ENCODE data around the gene TRAF2.

The TRAF2 gene

DNA sequence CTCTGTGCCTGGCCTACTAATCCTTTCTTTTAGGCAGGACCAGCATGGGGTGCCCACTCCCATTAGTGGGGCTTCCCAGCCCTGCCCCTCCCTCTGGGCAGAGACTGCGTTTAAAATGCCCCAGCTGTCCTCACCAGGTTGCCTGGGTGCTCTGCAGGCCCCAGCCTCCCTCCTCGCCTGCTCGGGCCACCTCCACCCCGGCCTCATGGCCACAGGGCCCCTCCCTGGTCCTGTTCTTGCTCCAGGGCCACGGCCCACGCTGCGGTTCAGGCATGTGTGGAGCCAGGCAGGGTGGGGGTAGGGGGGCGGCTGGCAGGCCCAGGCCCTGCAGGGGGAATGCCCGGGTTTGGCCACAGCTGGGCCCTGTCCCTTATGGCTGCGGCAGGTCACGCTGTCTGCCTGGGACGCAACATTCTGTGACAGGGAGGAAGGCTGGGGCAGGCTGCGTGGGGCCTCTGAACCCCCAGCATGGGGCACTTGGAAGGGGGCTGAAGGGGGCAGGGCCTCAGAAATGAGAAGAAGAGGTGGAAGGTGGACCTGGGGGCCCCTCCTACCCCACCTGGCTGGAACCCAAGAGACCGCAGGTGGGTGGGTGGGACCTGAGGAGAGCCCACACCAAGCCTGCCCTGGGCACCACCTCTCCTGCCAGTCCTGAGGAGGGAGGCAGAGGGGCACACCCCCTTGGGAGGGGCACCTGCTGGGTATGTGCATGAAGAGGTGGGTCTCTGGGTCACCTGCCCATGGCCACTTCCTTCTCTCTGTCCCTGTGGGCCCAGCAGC is 65.4 kb downstream of the TRAF2 start, which contains the start of gene LCN12:
LCN12 (plus strand) TSS at position 733 of the 780 bp plus-strand sequence. CDS start 55 bp downstream, outside the sequence.
- no peak for FAIRE-seq

DNA sequence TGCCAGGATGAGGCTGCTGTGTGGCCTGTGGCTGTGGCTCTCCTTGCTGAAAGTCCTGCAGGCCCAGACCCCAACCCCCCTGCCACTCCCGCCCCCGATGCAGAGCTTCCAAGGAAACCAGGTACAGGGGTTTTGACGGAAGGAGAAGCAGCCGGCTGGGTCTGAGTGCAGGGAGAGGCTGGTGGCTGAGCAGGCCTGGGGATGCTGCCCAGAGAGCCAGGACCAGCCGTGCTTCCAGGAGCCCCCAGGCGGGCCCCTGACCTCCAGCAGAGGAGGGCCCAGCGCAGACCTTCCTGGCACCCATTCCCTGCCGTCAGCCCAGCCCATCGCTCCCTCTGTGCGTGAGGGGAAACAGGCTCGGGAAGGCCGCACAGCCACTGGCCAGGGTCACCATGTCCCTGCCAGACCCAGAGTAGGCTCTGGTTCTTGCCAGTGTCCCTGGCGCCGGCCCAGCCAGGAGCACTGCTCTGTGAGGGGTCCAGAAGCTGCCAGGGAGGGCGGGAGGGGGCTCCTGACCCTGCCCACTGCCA is 66.1 kb downstream of the TRAF2 start:
- FAIRE-seq = no peak

GRCh38 chr9:136952876-136953770 is 66.8 kb downstream of the TRAF2 start:
- no peak for FAIRE-seq

GRCh38 chr9:136953771-136954269 is 67.5 kb downstream of the TRAF2 start:
- FAIRE-seq = no peak

DNA sequence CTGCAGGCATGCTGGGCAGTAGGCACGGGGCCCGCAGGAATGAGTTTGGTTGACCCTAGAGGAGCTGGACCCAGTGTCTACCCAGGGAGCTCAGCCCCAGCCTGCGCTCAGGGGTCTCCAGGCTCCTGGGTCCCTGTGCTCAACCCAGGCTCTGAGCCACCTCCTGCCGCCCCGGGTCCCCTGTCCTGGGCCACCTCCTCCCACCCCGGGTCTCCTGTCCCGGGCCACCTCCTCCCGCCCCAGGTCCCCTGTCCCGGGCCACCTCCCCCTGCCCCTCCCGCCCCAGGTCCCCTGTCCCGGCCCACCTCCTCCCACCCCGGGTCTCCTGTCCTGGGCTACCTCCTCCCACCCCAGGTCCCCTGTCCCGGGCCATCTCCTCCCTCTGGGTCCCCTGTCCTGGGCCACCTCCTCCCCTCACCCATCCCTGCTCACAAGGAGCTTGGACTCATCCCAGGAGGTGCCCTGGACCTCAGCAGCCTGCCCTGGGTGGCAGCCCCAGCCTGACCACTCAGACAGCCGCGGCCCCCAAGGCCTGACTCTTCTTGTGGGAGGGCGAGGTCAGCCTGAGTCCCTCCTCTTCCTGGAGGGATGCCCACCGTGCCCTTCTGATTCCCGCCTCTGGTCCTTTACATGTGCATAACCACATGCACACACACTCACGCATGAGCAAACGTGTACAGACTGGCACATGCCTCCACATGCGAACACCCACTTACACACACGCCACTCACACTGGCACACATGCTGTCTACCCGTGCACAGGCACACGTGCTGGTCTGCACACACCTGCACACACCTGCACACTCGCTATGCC is 68.2 kb downstream of the TRAF2 start:
- no peak for FAIRE-seq

DNA sequence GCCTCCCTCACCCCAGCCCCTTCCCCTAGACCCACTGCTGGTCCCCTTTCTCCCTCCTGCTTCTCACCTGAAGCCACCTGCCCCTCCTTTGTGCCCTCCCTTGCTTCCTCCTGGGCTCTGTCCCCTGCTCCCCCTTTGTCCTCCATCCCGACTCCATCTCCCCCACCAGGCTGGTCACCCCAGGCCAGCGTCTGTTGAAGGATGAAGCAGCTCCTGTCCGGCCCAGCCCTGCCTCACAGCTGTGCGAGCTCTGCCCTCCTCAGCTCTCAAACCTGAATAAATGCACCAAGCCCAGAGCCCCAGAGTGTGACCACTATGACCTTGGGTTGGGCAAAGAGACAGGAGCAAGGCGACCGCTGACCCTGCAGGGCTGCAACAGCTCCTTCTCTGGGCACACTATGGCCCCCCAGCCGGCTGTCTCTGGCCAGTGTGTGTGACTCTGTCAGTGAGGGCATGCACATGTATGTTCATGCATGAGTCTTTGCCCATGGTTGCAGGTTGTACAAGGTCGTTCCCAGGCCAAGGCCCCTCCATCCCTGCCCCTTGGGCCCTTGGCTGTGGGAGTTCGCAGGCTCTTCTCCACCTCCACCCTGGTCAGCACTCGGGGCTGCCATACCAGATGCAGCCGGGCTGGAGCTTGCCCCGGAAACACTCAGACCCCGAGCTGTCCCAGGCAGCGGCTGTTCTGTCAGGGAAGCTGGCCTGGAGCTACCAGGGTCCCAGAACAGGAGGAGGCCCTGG is 69.1 kb downstream of the TRAF2 start:
- no peak for FAIRE-seq

DNA sequence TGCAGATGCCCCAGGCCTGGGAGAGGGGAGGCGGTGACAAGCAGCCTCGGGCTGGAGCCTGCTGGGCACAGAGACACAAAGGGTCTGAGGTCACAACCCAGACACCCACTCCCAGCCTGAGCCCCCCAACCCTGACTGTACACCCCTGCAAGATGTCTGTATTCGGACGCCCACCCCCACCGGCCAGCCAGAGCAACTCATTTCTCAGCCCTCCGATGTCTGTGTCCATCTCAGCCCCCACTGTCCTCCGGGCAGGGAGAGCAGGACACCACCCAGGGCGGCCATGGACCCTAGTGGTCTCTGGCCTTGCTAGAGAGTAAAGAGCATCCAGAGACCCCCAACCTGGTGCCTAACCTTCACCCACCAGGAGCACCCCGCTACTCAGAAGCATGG is 69.6 kb downstream of the TRAF2 start:
- FAIRE-seq = no peak

GRCh38 chr9:136956604-136957003 is 70.3 kb downstream of the TRAF2 start:
- no peak for FAIRE-seq

DNA sequence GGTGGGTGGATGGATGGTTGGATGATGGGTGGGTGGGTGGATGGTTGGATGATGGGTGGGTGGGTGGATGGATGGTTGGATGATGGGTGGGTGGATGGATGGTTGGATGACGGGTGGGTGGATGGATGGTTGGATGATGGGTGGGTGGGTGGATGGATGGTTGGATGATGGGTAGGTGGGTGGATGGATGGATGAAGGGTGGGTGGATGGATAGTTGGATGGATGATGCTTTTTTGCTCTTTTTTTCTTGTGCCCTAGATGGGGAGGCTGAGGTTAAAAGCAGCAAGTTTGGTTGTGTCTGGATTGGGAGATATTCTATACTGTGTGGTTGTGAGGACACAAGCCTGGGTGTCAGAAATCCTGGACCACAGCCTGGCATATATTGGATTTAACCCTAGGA is 71.1 kb downstream of the TRAF2 start:
- FAIRE-seq = no peak

- no peak for FAIRE-seq
These were observed 71.6 kb downstream of the TRAF2 start for GRCh38 chr9:136957901-136958300.

- FAIRE-seq = no peak
These were observed 72.2 kb downstream of the TRAF2 start for GRCh38 chr9:136958473-136958872.

GRCh38 chr9:136958898-136959850 is 72.9 kb downstream of the TRAF2 start:
- no peak for FAIRE-seq

DNA sequence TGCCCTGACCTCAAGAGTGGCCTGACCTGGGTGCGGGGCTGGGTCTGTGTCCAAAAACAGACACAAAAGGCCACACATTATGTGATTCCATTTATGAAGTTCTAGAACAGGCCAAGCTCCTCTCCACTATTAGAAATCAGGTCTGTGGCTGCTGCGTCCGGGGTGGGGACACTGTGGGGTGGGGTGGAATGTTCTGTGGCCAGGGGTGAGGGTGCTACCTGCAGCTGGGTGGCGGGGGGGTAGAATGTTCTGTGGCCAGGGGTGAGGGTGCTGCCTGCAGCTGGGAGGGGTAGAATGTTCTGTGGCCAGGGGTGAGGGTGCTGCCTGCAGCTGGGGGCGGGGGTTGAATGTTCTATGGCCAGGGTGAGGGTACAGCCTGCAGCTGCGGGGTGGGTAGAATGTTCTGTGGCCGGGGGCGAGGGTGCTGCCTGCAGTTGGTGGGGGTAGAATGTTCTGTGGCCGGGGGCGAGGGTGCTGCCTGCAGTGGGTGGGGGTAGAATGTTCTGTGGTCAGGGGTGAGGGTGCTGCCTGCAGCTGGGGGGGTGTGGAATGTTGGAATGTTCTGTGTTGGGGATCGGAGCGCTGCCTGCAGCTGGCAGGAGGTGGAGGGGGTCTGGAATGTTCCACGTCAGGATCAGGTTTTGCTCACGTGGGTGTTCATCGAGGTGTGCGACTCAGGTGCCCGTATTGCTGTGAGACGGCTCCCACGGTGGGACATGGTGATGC is 74.1 kb downstream of the TRAF2 start:
- FAIRE-seq = no peak

DNA sequence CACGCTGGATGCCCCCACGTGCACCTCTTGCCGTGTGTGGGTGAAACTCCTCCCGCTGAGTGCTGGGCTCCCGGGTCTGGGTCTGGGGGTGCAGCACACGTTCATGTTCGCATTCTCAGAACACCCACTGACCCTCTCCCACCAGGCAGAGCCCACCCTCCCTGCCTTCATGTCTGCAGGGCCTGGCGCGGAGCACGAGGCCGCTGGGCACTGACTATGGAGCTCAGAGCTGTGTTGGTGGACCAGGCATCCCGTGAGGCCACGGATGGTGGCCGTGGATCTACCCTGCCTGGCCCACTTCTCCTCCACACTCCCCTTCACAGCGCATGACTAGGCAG is 74.6 kb downstream of the TRAF2 start:
- no peak for FAIRE-seq

DNA sequence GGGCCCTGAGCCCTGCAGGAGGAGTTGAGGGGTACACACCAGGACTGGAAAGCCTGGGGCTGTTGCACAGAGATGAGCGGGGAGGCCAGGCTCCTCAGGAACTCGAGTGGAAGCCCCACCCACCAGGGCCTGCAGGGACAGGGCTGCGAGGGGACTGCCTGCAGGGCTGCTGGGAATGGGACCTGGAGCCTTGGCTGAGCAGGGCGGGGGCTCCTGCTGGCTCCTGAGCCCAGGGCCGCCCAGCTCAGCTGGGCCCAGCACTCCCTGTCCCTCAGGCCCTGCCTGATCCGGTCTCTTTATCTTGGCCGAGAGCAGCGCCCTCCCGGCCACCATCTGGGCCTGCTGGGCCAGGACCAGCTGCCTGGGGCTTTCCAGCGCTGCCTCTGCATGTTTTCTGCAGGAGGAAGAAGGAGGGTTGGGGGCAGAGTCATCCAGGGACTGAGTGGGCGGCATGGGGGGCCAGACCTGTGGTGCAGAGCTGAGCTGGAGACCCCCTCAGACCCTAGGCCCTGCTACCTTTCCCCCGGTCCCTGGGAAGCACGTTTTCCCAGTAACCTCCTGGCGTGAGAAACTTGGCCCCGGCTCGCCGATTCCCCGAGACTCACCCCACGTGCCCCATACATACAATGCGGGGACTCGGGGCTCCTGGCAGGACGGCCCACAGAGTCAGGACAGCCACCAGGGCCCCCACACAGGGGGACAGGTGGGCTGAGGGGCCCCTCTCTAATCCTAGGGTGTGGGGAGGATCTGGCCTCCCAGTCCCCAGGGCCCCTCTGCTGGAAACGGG is 75.2 kb downstream of the TRAF2 start:
- FAIRE-seq = no peak

- FAIRE-seq = no peak
These were observed 75.8 kb downstream of the TRAF2 start for GRCh38 chr9:136962163-136962562.

DNA sequence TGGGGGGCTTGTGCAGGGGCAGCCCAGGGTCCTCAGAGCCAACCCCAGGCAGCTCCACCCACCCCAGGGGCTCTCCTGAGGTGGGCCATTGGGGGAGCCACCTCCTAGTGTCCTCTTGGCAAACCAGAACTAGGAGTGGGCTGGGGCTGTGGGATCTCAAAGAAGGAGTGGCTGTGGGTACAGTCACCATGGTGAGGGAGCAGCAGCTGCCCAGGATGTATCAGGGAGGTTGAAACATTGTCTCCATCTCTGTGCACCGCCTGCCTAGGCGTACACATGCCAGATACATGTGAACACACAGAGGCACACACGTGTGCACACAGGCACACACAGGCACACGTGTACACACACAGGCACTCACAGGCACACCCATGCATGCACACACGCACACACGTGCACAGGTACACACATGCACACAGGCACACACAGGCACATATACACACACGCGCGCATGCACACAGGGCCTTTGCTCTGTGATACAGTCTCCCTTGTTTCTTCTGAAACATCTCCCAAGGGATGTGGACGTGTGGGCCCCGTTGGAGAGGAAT is 76.5 kb downstream of the TRAF2 start:
- no peak for FAIRE-seq

- no peak for FAIRE-seq
These were observed 77.0 kb downstream of the TRAF2 start for GRCh38 chr9:136963341-136963740.

- no peak for FAIRE-seq
These were observed 77.4 kb downstream of the TRAF2 start for GRCh38 chr9:136963751-136964150.

Data from G401.6 (cell line).